Thyroid gland (tissue), 4 donors: ENCODE measurements around the gene CDK5RAP2. TPM values are rescaled to one million over a fixed set of nuclear protein-coding genes. Genes with fewer than 3 reads are reported as not detected.

Source experiments
- DNase-seq, 2 donors: peaks; one replicate each; pipeline ENCODE4 v3.0.0-alpha.2; 2019
- H3K27ac ChIP-seq, 3 donors: fragments of 200-600 bp; sonication (generic); 1 replicate in 2 of 3; 2 replicates in 1 of 3; pipeline ENCODE4 v1.5.1; 2016 to 2019; ENCODE audit warnings: mild to moderate bottlenecking in 1 of 3, moderate library complexity in 1 of 3
- H3K27me3 ChIP-seq: fragments of 200-600 bp; sonication (generic); one replicate; pipeline ENCODE4 v1.5.1; 2019
- H3K36me3 ChIP-seq, 2 donors: fragments of 200-600 bp; sonication (generic); one replicate each; pipeline ENCODE4 v1.5.1; 2016 to 2019
- H3K4me1 ChIP-seq, 2 donors: fragments of 200-600 bp; sonication (generic); one replicate each; pipeline ENCODE4 v1.5.1; 2017 to 2019
- H3K4me3 ChIP-seq, 3 donors: fragments of 200-600 bp; sonication (generic); replicated peaks in 1 of 3; 1 replicate in 2 of 3; 2 replicates in 1 of 3; pipeline ENCODE4 v1.5.1; 2016; ENCODE audit warnings: mild to moderate bottlenecking in 1 of 3
- H3K9me3 ChIP-seq: fragments of 200-600 bp; sonication (generic); one replicate; pipeline ENCODE4 v1.5.1; 2017
- POLR2A ChIP-seq, 2 donors: fragments of 450-650 bp; IDR thresholded peaks; one replicate each; pipeline ENCODE4 v1.6.1; 2017; ENCODE audit warnings: antibody characterized with exemption in 2 of 2, mild to moderate bottlenecking in 2 of 2, moderate library complexity in 1 of 2
- WGBS, 2 donors: methylation state at CpG; one replicate each; pipeline ENCODE4 v1.1.5; 2017; 5-methylcytosine and 5-hydroxymethylcytosine counted together
- intact Hi-C: fragments of 100-400 bp; cut with DNase I; formaldehyde crosslinking; loops from one replicate; pipeline ENCODE4 v1.15.1; 2023
- total RNA-seq, 4 donors: library from RNA; depleted of rRNA; stranded (reverse); fragments of >200 nt; gene quantifications; one replicate each; pipeline ENCODE4 v1.2.3, GENCODE V29; 2016
- TF ChIP-seq, protein P1 (sequence below), 6 experiments: fragments of 200-600 bp in 3 of 6; fragments of 450-650 bp in 3 of 6; sonication (generic) in 3 of 6; IDR thresholded peaks; one replicate each; pipeline ENCODE4 v1.5.1; 2016 to 2019; ENCODE audit warnings: antibody characterized with exemption in 6 of 6, mild to moderate bottlenecking in 2 of 6, inconsistent platforms in 1 of 6, moderate library complexity in 1 of 6

The CDK5RAP2 gene
- total RNA-seq, 4 donors from 2014 or later: 39.5 to 51.9 (median 46.9) TPM

DNA sequence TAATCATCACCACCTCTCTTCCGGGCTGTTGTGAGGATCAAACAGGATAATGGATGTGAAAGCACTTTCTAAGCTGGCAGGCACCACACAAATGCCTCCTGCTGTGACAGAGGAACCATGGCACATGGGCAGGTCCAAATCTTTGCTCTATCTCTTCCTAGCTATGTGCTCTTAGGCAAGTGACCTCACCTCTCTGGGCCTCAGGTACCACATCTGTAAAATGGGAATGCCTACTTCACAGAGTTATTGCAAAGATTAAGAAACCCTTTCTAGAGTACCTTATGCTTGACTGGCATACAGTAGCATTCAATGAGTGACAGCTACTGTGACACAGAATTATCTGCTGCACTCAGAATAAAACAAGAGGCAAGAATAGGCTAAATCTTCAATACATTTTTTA lies 51.6 kb downstream of the CDK5RAP2 start:
- Histone ChIP-seq H3K9me3 (no peaks in the 10 kb centered on the region), H3K4me3 (no peak overlapping the region), H3K4me1 (peaks cover 37 to 50% of the 10 kb centered on the region in 2 donors), H3K27me3 (no peaks in the 10 kb centered on the region), H3K36me3 (peaks cover 0 to 8% of the 10 kb centered on the region in 2 donors), H3K27ac (peak overlapping the region in 1 of 3 donors; percentile 13)
- intact Hi-C loops: no loop called here
- no peak for DNase-seq
- no peak for TF ChIP-seq POLR2A (IDR thresholded peaks at IDR 0.05)
- TF ChIP-seq, protein P1, sequence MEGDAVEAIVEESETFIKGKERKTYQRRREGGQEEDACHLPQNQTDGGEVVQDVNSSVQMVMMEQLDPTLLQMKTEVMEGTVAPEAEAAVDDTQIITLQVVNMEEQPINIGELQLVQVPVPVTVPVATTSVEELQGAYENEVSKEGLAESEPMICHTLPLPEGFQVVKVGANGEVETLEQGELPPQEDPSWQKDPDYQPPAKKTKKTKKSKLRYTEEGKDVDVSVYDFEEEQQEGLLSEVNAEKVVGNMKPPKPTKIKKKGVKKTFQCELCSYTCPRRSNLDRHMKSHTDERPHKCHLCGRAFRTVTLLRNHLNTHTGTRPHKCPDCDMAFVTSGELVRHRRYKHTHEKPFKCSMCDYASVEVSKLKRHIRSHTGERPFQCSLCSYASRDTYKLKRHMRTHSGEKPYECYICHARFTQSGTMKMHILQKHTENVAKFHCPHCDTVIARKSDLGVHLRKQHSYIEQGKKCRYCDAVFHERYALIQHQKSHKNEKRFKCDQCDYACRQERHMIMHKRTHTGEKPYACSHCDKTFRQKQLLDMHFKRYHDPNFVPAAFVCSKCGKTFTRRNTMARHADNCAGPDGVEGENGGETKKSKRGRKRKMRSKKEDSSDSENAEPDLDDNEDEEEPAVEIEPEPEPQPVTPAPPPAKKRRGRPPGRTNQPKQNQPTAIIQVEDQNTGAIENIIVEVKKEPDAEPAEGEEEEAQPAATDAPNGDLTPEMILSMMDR (IDR thresholded peaks at IDR 0.05): no peak
- 88% methylated on average over 1 of the region's 1 CpG for WGBS, 2 donors

DNA sequence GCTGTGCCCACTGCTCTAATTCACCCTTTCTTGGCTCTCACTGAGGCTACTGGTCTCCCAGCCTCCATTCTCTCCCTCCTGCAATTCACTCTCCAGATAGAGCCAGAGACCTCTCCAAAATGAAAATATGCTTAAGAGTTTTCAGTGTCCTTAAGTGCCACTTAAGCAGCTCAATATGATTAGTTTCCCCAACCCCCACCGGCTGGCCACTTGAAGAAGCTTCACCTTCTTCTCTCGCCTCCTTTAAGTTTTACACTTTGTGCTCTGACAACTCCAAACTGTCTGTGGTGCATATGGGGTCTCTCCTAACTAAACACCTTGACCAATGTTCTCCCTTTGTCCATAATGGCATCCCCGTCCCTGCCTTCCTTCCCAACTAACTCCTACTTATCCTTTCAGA lies 53.4 kb downstream of the CDK5RAP2 start:
- Histone ChIP-seq H3K27me3 (no peaks in the 10 kb centered on the region), H3K4me1 (peaks cover 43 to 49% of the 10 kb centered on the region in 2 donors), H3K4me3 (no peak overlapping the region), H3K9me3 (no peaks in the 10 kb centered on the region), H3K27ac (peak overlapping the region in 2 of 3 donors; percentile 85), H3K36me3 (peaks cover 0 to 8% of the 10 kb centered on the region in 2 donors)
- WGBS, 2 donors: 47 to 60% methylated on average over 3 of the region's 3 CpGs
- DNase-seq: peak; percentile 67 to 74
- intact Hi-C loops: no loop called here
- TF ChIP-seq, protein P1 (IDR thresholded peaks at IDR 0.05): no peak
- TF ChIP-seq POLR2A (IDR thresholded peaks at IDR 0.05): no peak

DNA sequence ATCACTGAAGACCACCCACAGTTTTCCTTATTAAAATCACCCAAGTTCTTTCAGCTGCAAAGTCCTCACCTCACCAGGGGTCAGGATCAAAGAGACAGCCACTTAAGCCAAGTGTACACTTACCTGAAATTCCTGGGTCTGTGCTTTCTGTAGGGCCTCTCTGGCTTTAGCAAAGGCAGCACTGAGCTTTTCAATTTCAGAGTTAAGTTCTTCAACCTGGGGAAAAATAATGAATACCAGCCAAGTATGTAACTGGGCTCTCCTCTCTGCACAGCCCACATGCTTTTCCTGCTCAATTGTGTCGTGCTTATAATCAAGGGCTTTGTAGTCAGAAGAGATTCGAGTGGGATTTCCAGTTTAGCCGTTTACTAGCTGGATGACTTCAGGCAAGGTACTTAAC lies 55.1 kb downstream of the CDK5RAP2 start:
- peak; percentile 63 to 73 for DNase-seq
- peak overlapping the region; percentile 17 to 85 (median 85) for H3K27ac ChIP-seq
- H3K27me3 ChIP-seq: no peaks in the 10 kb centered on the region
- peaks cover 40 to 45% of the 10 kb centered on the region in 2 donors for H3K4me1 ChIP-seq
- H3K36me3 ChIP-seq: peaks cover 0 to 8% of the 10 kb centered on the region in 2 donors
- 17 to 28% methylated on average over 3 of the region's 3 CpGs for WGBS, 2 donors
- H3K9me3 ChIP-seq: no peaks in the 10 kb centered on the region
- no peak overlapping the region for H3K4me3 ChIP-seq
- intact Hi-C loops: no loop called here
- TF ChIP-seq, protein P1 (IDR thresholded peaks at IDR 0.05): no peak
- no peak for TF ChIP-seq POLR2A (IDR thresholded peaks at IDR 0.05)

DNA sequence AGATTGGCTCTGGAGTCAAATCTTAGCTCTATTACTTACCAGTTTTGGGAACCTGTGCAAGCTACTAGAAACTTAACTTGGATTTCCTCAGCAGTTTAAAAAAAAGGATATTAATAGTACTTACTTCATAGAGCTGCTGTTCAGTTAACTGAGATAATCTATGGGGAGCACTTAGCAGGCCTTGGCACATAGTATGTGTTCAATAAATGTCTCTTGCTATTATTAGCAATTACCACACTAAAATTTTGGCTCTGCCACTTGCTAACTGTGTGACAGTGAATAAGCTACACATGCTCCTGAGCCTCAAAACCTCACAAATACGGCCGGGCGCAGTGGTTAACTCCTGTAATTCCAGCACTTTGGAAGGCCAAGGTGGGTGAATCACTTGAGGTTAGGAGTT lies 55.9 kb downstream of the CDK5RAP2 start:
- WGBS, 2 donors: 87 to 94% methylated on average over 3 of the region's 3 CpGs
- TF ChIP-seq POLR2A (IDR thresholded peaks at IDR 0.05): no peak
- TF ChIP-seq, protein P1 (IDR thresholded peaks at IDR 0.05): no peak
- Histone ChIP-seq H3K27ac (peak overlapping the region in 2 of 3 donors; percentile 58 to 71), H3K4me1 (peaks cover 36 to 46% of the 10 kb centered on the region in 2 donors), H3K4me3 (no peak overlapping the region), H3K36me3 (peaks cover 0 to 4% of the 10 kb centered on the region in 2 donors), H3K27me3 (no peaks in the 10 kb centered on the region), H3K9me3 (no peaks in the 10 kb centered on the region)
- intact Hi-C loops: no loop called here
- no peak for DNase-seq

DNA sequence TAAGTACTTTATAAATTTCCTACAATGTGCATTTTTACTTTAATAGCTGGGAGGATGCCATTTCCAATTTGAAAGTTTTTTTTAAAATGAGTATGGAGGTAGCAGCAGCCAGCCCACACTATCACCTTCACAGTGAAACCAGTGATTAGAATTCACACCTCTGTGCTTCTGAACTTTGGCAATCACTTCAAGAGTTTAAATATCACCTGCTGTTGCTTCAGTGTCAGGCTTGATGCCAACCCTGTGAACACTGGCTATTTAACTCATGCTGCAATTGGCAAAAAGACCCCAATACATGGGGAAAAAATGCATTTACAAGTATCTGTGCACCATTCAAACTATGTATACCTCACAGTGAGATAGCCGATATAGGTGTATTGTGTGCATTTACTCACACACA lies 57.4 kb downstream of the CDK5RAP2 start:
- no peaks in the 10 kb centered on the region for H3K27me3 ChIP-seq
- 88 to 95% methylated on average over 1 of the region's 1 CpG for WGBS, 2 donors
- TF ChIP-seq, protein P1 (IDR thresholded peaks at IDR 0.05): no peak
- no peak for TF ChIP-seq POLR2A (IDR thresholded peaks at IDR 0.05)
- peaks cover 32 to 47% of the 10 kb centered on the region in 2 donors for H3K4me1 ChIP-seq
- H3K27ac ChIP-seq: no peak overlapping the region
- intact Hi-C loops: no loop called here
- DNase-seq: no peak
- H3K4me3 ChIP-seq: no peak overlapping the region
- H3K9me3 ChIP-seq: no peaks in the 10 kb centered on the region
- H3K36me3 ChIP-seq: no peaks in the 10 kb centered on the region
